ENCODE data around the gene PTPRN2. TPM values are rescaled to one million over a fixed set of nuclear protein-coding genes. Genes with fewer than 3 reads are reported as not detected.
"Not testable (repeated sequence)": the region's sequence is repeated elsewhere in the genome, so short reads cannot be mapped to it uniquely, and the experiment has no call there.

Gene PTPRN2
- total and polyA plus RNA-seq, 2 donors, result 1.7 to 1.9 TPM

DNA sequence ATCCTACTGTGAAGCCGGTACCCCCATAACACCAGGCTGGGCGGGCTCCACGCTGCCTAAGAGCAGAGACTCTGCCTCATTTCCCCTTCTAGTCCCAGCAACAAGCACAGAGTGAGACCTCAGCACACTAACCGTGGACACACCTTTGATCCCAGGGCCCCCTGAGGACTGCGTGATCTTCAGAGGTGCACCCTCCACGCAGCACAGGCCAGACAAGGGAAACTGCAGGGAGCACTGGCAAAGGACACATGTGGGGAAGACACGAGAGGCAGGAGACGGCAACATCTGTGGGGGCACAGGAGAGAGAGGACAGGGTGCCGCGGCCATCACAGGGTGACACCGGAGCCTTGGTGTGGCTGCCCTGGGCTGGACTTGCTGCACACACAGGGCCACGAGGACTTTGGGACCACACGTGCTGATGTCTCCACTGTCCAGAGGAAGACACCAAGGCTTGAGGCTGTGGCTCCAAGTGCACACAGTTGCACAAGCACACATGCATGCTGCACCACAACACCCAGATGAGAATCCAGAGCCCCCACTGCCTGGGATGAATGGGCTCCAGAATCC, 128.8 kb downstream of the PTPRN2 start:
- H3K4me3 ChIP-seq (ENCODE audit: low read length in 2 of 2), result no peak overlapping the region
- H3K4me1 ChIP-seq (ENCODE audit: control insufficient read depth in 2 of 2, insufficient read depth in 2 of 2, low read length in 2 of 2), result no peaks in the 10 kb centered on the region
- no peak for DNase-seq (ENCODE audit: low read depth in 6 of 9, low spot score in 9 of 9)
- H3K27me3 ChIP-seq (ENCODE audit: control insufficient read depth in 2 of 2, insufficient read depth in 1 of 2, low read length in 1 of 2), result no peaks in the 10 kb centered on the region
- no peak overlapping the region for H3K27ac ChIP-seq (ENCODE audit: low read depth in 1 of 2, low read length in 1 of 2)
- H3K9me3 ChIP-seq (ENCODE audit: control insufficient read depth in 2 of 2, insufficient read depth in 1 of 2, low read length in 1 of 2), result peaks cover 1 to 22% of the 10 kb centered on the region in 2 donors
- no peaks in the 10 kb centered on the region for H3K36me3 ChIP-seq (ENCODE audit: control insufficient read depth in 2 of 2, insufficient read depth in 2 of 2, low read length in 1 of 2)
- 85% methylated on average over 13 of the region's 13 CpGs for WGBS

DNA sequence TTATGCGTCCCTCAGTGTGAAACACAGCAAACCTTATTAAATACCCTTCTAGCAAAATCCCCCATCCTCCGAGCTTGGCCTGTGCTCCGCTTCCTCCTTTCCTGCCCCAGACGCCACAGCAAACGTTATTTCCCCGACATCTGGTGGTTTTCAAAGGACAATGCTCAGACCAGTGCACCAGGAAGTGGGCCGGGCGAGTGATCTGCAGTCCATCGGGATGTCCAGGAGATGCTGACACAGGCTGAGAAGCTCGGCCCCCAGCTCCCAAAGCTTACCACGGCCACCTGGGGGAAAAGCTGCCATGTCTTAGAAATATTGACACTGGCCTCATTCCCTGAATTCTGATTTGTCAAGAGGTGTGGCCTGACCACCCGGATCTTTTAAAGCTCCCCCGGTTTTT, 129.5 kb downstream of the PTPRN2 start:
- peaks cover 1 to 22% of the 10 kb centered on the region in 2 donors for H3K9me3 ChIP-seq (ENCODE audit: control insufficient read depth in 2 of 2, insufficient read depth in 1 of 2, low read length in 1 of 2)
- 59% methylated on average over 13 of the region's 13 CpGs for WGBS
- H3K4me1 ChIP-seq (ENCODE audit: control insufficient read depth in 2 of 2, insufficient read depth in 2 of 2, low read length in 2 of 2), result no peaks in the 10 kb centered on the region
- no peak for DNase-seq (ENCODE audit: low read depth in 6 of 9, low spot score in 9 of 9)
- no peaks in the 10 kb centered on the region for H3K36me3 ChIP-seq (ENCODE audit: control insufficient read depth in 2 of 2, insufficient read depth in 2 of 2, low read length in 1 of 2)
- no peaks in the 10 kb centered on the region for H3K27me3 ChIP-seq (ENCODE audit: control insufficient read depth in 2 of 2, insufficient read depth in 1 of 2, low read length in 1 of 2)
- no peak overlapping the region for H3K27ac ChIP-seq (ENCODE audit: low read depth in 1 of 2, low read length in 1 of 2)
- no peak overlapping the region for H3K4me3 ChIP-seq (ENCODE audit: low read length in 2 of 2)

DNA sequence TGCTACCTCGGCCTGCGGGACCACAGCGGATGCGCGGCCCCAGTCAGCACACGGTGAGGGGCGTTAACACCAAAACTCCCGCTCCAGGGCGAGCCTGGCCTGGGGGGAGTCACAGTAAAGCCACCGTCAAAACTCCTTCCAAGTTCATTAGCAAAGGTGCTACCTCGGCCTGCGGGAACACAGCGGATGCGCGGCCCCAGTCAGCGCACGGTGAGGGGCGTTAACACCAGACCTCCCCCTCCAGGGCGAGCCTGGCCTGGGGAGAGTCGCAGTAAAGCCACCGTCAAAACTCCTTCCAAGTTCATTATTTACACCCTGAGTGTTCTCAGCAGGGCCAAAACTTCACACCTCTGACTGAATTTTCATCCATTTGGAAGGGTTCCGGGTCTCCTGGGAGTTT, 130.0 kb downstream of the PTPRN2 start:
- not testable (repeated sequence) for H3K27me3 ChIP-seq (ENCODE audit: control insufficient read depth in 2 of 2, insufficient read depth in 1 of 2, low read length in 1 of 2); H3K27ac ChIP-seq (ENCODE audit: low read depth in 1 of 2, low read length in 1 of 2); H3K4me1 ChIP-seq (ENCODE audit: control insufficient read depth in 2 of 2, insufficient read depth in 2 of 2, low read length in 2 of 2); H3K36me3 ChIP-seq (ENCODE audit: control insufficient read depth in 2 of 2, insufficient read depth in 2 of 2, low read length in 1 of 2); DNase-seq (ENCODE audit: low read depth in 6 of 9, low spot score in 9 of 9); H3K4me3 ChIP-seq (ENCODE audit: low read length in 2 of 2)
- peaks cover 1 to 22% of the 10 kb centered on the region in 2 donors for H3K9me3 ChIP-seq (ENCODE audit: control insufficient read depth in 2 of 2, insufficient read depth in 1 of 2, low read length in 1 of 2)
- WGBS, result 95% methylated on average over 22 of the region's 22 CpGs

DNA sequence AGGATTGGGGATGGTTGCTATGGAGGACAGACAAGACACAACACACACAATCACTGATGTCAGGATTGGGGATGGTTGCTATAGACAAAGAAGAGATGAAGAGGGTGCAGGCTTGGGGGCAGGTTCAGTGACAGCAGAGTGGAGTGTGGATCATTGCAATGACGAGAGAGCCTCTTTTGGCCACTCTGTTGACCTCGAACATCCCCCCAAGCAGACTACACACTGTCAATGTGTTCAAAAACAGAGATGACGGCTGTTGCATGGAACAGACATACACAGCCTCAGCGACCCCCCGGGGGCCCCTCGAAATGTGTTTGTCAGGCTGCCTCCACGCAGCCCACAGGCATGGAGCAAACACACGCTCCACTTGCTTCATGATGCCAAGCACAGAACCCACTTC, 133.0 kb downstream of the PTPRN2 start:
- WGBS, result 90% methylated on average over 8 of the region's 8 CpGs

DNA sequence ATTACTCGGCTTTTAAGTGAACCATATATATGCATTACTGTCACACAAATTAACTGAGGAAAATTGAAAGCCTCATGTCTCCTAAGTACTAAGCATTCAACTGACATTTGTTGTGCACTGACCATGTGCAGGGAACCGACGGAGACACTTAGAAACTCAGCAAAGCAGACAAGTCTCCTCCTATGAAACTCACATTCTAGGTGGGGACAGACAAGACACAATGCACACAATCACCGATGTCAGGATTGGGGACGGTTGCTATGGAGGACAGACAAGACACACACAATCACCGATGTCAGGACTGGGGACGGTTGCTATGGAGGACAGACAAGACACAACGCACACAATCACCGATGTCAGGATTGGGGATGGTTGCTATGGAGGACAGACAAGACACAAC, 134.0 kb downstream of the PTPRN2 start:
- no peak overlapping the region for H3K4me3 ChIP-seq (ENCODE audit: low read length in 2 of 2)
- no peaks in the 10 kb centered on the region for H3K27me3 ChIP-seq (ENCODE audit: control insufficient read depth in 2 of 2, insufficient read depth in 1 of 2, low read length in 1 of 2)
- no peaks in the 10 kb centered on the region for H3K36me3 ChIP-seq (ENCODE audit: control insufficient read depth in 2 of 2, insufficient read depth in 2 of 2, low read length in 1 of 2)
- peaks cover 1 to 20% of the 10 kb centered on the region in 2 donors for H3K9me3 ChIP-seq (ENCODE audit: control insufficient read depth in 2 of 2, insufficient read depth in 1 of 2, low read length in 1 of 2)
- no peak overlapping the region for H3K27ac ChIP-seq (ENCODE audit: low read depth in 1 of 2, low read length in 1 of 2)
- WGBS, result 96% methylated on average over 9 of the region's 9 CpGs
- no peaks in the 10 kb centered on the region for H3K4me1 ChIP-seq (ENCODE audit: control insufficient read depth in 2 of 2, insufficient read depth in 2 of 2, low read length in 2 of 2)
- no peak for DNase-seq (ENCODE audit: low read depth in 6 of 9, low spot score in 9 of 9)

More for the DNA sequence above, 133.0 kb downstream of the PTPRN2 start:
- no peaks in the 10 kb centered on the region for H3K27me3 ChIP-seq (ENCODE audit: control insufficient read depth in 2 of 2, insufficient read depth in 1 of 2, low read length in 1 of 2)
- H3K27ac ChIP-seq (ENCODE audit: low read depth in 1 of 2, low read length in 1 of 2), result no peak overlapping the region
- no peaks in the 10 kb centered on the region for H3K4me1 ChIP-seq (ENCODE audit: control insufficient read depth in 2 of 2, insufficient read depth in 2 of 2, low read length in 2 of 2)
- H3K9me3 ChIP-seq (ENCODE audit: control insufficient read depth in 2 of 2, insufficient read depth in 1 of 2, low read length in 1 of 2), result peaks cover 1 to 22% of the 10 kb centered on the region in 2 donors
- no peak overlapping the region for H3K4me3 ChIP-seq (ENCODE audit: low read length in 2 of 2)
- DNase-seq (ENCODE audit: low read depth in 6 of 9, low spot score in 9 of 9), result no peak
- no peaks in the 10 kb centered on the region for H3K36me3 ChIP-seq (ENCODE audit: control insufficient read depth in 2 of 2, insufficient read depth in 2 of 2, low read length in 1 of 2)

DNA sequence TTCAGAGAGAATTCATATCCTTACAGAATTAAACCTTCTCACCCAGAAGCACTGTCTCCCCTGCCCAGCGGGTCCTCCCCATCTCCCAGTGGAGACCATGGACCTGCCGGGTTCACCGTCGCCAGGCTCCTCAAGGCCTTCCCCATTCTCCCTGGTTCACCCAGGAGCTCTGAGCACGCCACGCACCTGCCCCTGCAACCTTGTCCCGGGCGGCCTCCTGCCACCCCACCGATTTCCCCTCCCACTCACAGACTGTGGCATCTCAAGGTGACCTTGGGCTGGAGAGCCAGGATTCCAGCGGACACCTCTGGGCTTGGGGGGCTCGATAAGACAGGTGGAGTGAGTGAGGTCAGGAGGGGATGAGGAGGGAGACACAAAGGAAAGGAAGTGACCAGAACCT, 135.3 kb downstream of the PTPRN2 start:
- Histone ChIP-seq H3K27me3 (ENCODE audit: control insufficient read depth in 2 of 2, insufficient read depth in 1 of 2, low read length in 1 of 2) (no peaks in the 10 kb centered on the region), H3K4me3 (ENCODE audit: low read length in 2 of 2) (no peak overlapping the region), H3K4me1 (ENCODE audit: control insufficient read depth in 2 of 2, insufficient read depth in 2 of 2, low read length in 2 of 2) (no peaks in the 10 kb centered on the region), H3K27ac (ENCODE audit: low read depth in 1 of 2, low read length in 1 of 2) (no peak overlapping the region), H3K9me3 (ENCODE audit: control insufficient read depth in 2 of 2, insufficient read depth in 1 of 2, low read length in 1 of 2) (peaks cover 1 to 12% of the 10 kb centered on the region in 2 donors), H3K36me3 (ENCODE audit: control insufficient read depth in 2 of 2, insufficient read depth in 2 of 2, low read length in 1 of 2) (no peaks in the 10 kb centered on the region)
- WGBS, result 95% methylated on average over 11 of the region's 11 CpGs
- no peak for DNase-seq (ENCODE audit: low read depth in 6 of 9, low spot score in 9 of 9)

DNA sequence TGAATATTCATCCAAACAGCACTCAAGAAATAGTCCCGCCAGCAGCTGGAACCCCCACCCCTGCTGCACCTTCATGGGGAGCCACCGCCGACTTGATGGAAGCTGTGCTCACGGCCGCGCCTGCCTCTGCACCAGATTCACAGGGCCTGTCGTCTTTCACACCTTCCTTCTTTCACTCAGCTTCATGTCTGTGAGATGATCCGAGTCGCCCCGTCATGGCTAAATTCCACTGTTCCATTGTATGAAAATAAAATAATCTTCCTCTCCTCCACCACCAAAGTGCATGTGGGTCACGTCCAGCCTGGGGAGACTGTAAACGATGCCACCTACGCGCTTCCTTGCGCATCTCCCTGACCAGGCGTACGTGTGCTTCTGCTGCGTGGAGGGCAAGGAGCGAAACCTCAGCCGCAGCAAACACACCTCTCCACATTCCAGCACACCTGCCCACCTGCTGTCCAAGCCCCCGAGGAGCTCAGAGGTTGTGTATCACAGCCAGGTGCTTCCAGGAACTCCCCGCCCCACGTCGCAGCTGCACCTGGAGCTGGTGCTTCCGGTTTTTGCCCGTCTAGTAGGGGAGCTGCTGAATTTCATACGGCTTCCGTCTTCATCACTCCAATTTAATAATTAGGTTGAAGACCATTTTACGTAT, 137.0 kb downstream of the PTPRN2 start:
- no peak for DNase-seq (ENCODE audit: low read depth in 6 of 9, low spot score in 9 of 9)
- peaks cover under 1% of the 10 kb centered on the region in 2 donors for H3K9me3 ChIP-seq (ENCODE audit: control insufficient read depth in 2 of 2, insufficient read depth in 1 of 2, low read length in 1 of 2)
- no peaks in the 10 kb centered on the region for H3K27me3 ChIP-seq (ENCODE audit: control insufficient read depth in 2 of 2, insufficient read depth in 1 of 2, low read length in 1 of 2)
- whole genome bisulfite sequencing, result 82% methylated on average over 29 of the region's 29 CpGs
- no peak overlapping the region for H3K4me3 ChIP-seq (ENCODE audit: low read length in 2 of 2)
- no peaks in the 10 kb centered on the region for H3K4me1 ChIP-seq (ENCODE audit: control insufficient read depth in 2 of 2, insufficient read depth in 2 of 2, low read length in 2 of 2)
- no peaks in the 10 kb centered on the region for H3K36me3 ChIP-seq (ENCODE audit: control insufficient read depth in 2 of 2, insufficient read depth in 2 of 2, low read length in 1 of 2)
- H3K27ac ChIP-seq (ENCODE audit: low read depth in 1 of 2, low read length in 1 of 2), result no peak overlapping the region

DNA sequence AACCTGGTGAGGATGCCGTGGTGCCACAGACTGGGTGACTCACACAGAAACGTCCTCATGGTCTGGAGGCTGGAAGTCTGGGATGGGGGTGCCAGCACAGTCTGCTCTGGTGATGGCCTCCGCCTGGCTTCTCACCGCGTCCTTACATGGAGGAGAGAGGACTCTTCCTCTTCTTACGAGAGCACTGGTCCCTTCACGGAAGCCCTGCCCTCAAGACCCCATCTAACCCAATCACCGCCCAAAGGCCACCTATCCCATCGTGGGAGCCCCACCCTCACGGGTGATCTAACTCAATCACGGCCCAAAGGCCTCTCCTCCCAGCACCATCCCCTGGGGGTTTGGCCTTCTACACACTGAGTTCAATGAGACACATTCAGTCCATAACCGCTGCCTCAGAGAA, 137.7 kb downstream of the PTPRN2 start:
- no peak for DNase-seq (ENCODE audit: low read depth in 6 of 9, low spot score in 9 of 9)
- Histone ChIP-seq H3K4me3 (ENCODE audit: low read length in 2 of 2) (no peak overlapping the region), H3K27ac (ENCODE audit: low read depth in 1 of 2, low read length in 1 of 2) (no peak overlapping the region), H3K36me3 (ENCODE audit: control insufficient read depth in 2 of 2, insufficient read depth in 2 of 2, low read length in 1 of 2) (no peaks in the 10 kb centered on the region), H3K4me1 (ENCODE audit: control insufficient read depth in 2 of 2, insufficient read depth in 2 of 2, low read length in 2 of 2) (no peaks in the 10 kb centered on the region), H3K27me3 (ENCODE audit: control insufficient read depth in 2 of 2, insufficient read depth in 1 of 2, low read length in 1 of 2) (no peaks in the 10 kb centered on the region), H3K9me3 (ENCODE audit: control insufficient read depth in 2 of 2, insufficient read depth in 1 of 2, low read length in 1 of 2) (no peaks in the 10 kb centered on the region)
- WGBS, result 95% methylated on average over 12 of the region's 12 CpGs

DNA sequence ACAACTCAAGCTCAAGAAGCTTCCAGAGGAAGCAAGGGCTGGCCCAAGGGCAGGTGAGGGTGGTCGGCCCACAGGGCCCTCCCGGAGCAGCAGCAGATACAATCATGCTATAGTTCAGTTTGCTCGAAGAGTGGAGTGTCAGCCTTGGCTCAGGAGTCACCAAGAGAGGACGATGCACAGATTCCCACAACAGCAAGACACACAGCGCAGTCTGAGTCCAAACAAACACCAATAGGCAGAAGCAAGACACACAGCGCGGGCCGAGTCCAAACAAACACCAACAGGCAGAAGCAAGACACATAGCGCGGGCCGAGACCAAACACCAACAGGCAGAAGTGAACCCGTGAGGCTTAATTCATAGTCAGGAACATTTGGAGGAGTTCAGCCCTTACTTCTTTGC, 138.4 kb downstream of the PTPRN2 start:
- no peak overlapping the region for H3K4me3 ChIP-seq (ENCODE audit: low read length in 2 of 2)
- no peaks in the 10 kb centered on the region for H3K9me3 ChIP-seq (ENCODE audit: control insufficient read depth in 2 of 2, insufficient read depth in 1 of 2, low read length in 1 of 2)
- no peaks in the 10 kb centered on the region for H3K36me3 ChIP-seq (ENCODE audit: control insufficient read depth in 2 of 2, insufficient read depth in 2 of 2, low read length in 1 of 2)
- 94% methylated on average over 12 of the region's 12 CpGs for WGBS
- H3K27me3 ChIP-seq (ENCODE audit: control insufficient read depth in 2 of 2, insufficient read depth in 1 of 2, low read length in 1 of 2), result no peaks in the 10 kb centered on the region
- no peak overlapping the region for H3K27ac ChIP-seq (ENCODE audit: low read depth in 1 of 2, low read length in 1 of 2)
- no peaks in the 10 kb centered on the region for H3K4me1 ChIP-seq (ENCODE audit: control insufficient read depth in 2 of 2, insufficient read depth in 2 of 2, low read length in 2 of 2)
- DNase-seq (ENCODE audit: low read depth in 6 of 9, low spot score in 9 of 9), result no peak

Data from thymus (tissue), 11 donors.